Vagina (tissue), 2 donors: ENCODE measurements around the gene DNASE1L1. TPM values are rescaled to one million over a fixed set of nuclear protein-coding genes. Genes with fewer than 3 reads are reported as not detected.
A peak's percentile ranks its signal among the peaks of the same experiment; 100 is the strongest.

ENCODE experiments used
- DNase-seq, 2 donors: peaks; one replicate each; pipeline ENCODE4 v3.0.0-alpha.2; 2017; ENCODE audit errors: extremely low spot score in 2 of 2
- H3K27ac ChIP-seq: fragments of 200-600 bp; sonication (generic); one replicate; pipeline ENCODE4 v1.5.1; 2019
- H3K27me3 ChIP-seq: fragments of 200-600 bp; sonication (generic); one replicate; pipeline ENCODE4 v1.5.1; 2019
- H3K36me3 ChIP-seq, 2 donors: fragments of 200-600 bp; sonication (generic); one replicate each; pipeline ENCODE4 v1.5.1; 2017 to 2019
- H3K4me1 ChIP-seq: fragments of 200-600 bp; sonication (generic); one replicate; pipeline ENCODE4 v1.5.1; 2019
- H3K4me3 ChIP-seq, 2 donors: fragments of 200-600 bp; sonication (generic); 1 replicate in 1 of 2; 2 replicates in 1 of 2; pipeline ENCODE4 v1.5.1; 2016 to 2019
- H3K9me3 ChIP-seq: fragments of 200-600 bp; sonication (generic); one replicate; pipeline ENCODE4 v1.5.1; 2019
- CTCF ChIP-seq, 3 experiments: fragments of 450-650 bp in 2 of 3; fragments of 200-600 bp in 1 of 3; sonication (generic) in 1 of 3; IDR thresholded peaks; one replicate each; pipeline ENCODE4 v1.5.1; 2017 to 2019; ENCODE audit warnings: antibody characterized with exemption in 3 of 3, mild to moderate bottlenecking in 2 of 3, moderate library complexity in 2 of 3
- POLR2A ChIP-seq, 2 donors: fragments of 450-650 bp; IDR thresholded peaks; one replicate each; pipeline ENCODE4 v1.6.1; 2017; ENCODE audit warnings: antibody characterized with exemption in 2 of 2, mild to moderate bottlenecking in 2 of 2, moderate library complexity in 2 of 2
- POLR2AphosphoS5 ChIP-seq, 2 donors: sonication (generic); formaldehyde crosslinking; IDR thresholded peaks; one replicate each; pipeline ENCODE4 v1.9.0; 2017; ENCODE audit warnings: antibody characterized with exemption in 2 of 2, mild to moderate bottlenecking in 2 of 2, low read depth in 1 of 2; ENCODE audit not compliant: insufficient read depth in 1 of 2
- intact Hi-C: fragments of 100-400 bp; cut with DNase I; formaldehyde crosslinking; loops from one replicate; pipeline ENCODE4 v1.15.1; 2023
- total RNA-seq: library from RNA; depleted of rRNA; stranded (reverse); fragments of >200 nt; gene quantifications from one replicate; pipeline ENCODE4 v1.2.3, GENCODE V29; 2016

DNASE1L1 gene
- total RNA-seq, 1 donor from 2014 or later, result 52.1 TPM

- no peak for DNase-seq
- intact Hi-C loops, result no loop called here
- no peaks in the 10 kb centered on the region for H3K9me3 ChIP-seq
- H3K4me1 ChIP-seq, result peaks cover 33% of the 10 kb centered on the region
- TF ChIP-seq POLR2AphosphoS5 (IDR thresholded peaks at IDR 0.05; ENCODE audit: insufficient read depth in 1 of 2, low read depth in 1 of 2) (no peak), CTCF (IDR thresholded peaks at IDR 0.05) (no peak), POLR2A (IDR thresholded peaks at IDR 0.05) (no peak)
- no peaks in the 10 kb centered on the region for H3K27me3 ChIP-seq
- H3K4me3 ChIP-seq, result no peak overlapping the region
- peak overlapping the region; percentile 96 for H3K27ac ChIP-seq
- H3K36me3 ChIP-seq, result no peaks in the 10 kb centered on the region
Observed at GRCh38 chrX:154376774-154377173, 32.3 kb downstream of the DNASE1L1 start.

- intact Hi-C loops, result no loop called here
- Histone ChIP-seq H3K4me1 (peaks cover 29% of the 10 kb centered on the region), H3K27ac (peak overlapping the region; percentile 86), H3K27me3 (no peaks in the 10 kb centered on the region), H3K36me3 (no peaks in the 10 kb centered on the region), H3K4me3 (peak overlapping the region in 1 of 2 donors; percentile 75), H3K9me3 (no peaks in the 10 kb centered on the region)
- DNase-seq, result no peak
- TF ChIP-seq POLR2A (IDR thresholded peaks at IDR 0.05) (no peak), CTCF (IDR thresholded peaks at IDR 0.05) (no peak), POLR2AphosphoS5 (IDR thresholded peaks at IDR 0.05; ENCODE audit: insufficient read depth in 1 of 2, low read depth in 1 of 2) (no peak)
Observed at GRCh38 chrX:154375156-154375504, 33.9 kb downstream of the DNASE1L1 start.

DNA sequence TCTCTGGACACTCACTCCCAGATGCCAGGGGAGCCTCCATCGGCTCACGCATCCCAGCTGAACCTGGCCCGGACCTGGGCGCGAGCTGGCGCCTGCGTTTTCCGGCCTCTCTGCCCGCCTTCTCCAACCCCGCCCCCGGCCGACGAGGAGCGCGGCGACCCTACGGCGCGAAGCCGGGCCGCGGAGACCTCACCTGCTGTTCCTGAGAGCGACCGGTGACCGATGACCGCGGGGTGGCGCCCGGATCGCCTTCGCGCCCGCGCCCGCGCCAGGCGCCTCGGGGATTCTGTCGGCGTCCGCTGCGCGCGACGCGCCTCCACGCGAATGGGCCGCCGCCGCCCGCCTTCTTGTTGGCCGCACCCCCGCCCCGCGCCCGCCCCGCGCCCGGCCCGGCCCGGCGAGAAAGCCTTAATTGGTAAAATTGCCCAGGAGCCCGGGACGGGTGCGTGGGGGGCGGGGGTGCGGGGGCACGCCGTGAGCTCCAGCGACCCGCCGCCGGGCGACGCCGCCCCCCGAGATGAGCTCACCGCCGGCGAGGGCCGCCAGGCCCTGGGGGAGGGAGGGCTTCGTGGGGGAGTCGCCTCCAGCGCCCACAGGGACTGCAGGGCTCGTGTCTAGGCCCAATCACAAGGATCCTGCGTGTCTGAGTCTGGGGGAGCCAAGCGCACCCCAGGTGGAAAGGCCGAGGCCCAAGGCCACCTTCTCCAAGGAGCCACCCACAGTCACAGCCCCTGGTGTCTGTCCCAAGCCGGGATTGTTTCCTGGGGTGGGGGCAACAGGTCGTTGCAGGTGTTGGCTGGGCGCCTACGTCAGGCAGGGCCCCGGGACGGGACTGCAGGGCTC is 34.5 kb downstream of the DNASE1L1 start, which contains the start of gene FLNA:
TSS of gene FLNA (minus strand) at position 322 of the 843 bp plus-strand sequence. CDS start 3,389 bp downstream, outside the sequence.
- Histone ChIP-seq H3K9me3 (no peaks in the 10 kb centered on the region), H3K27ac (peak within 1 kb of the TSS; percentile 86), H3K4me1 (peaks cover 26% of the 10 kb centered on the region), H3K4me3 (peak within 1 kb of the TSS; percentile 66 to 75), H3K36me3 (no peaks in the 10 kb centered on the region), H3K27me3 (no peaks in the 10 kb centered on the region)
- intact Hi-C loops, result no loop called here
- DNase-seq, result no peak
- TF ChIP-seq POLR2A (IDR thresholded peaks at IDR 0.05), result no peak
- TF ChIP-seq POLR2AphosphoS5 (IDR thresholded peaks at IDR 0.05; ENCODE audit: insufficient read depth in 1 of 2, low read depth in 1 of 2), result no peak
- TF ChIP-seq CTCF (IDR thresholded peaks at IDR 0.05), result no peak

DNA sequence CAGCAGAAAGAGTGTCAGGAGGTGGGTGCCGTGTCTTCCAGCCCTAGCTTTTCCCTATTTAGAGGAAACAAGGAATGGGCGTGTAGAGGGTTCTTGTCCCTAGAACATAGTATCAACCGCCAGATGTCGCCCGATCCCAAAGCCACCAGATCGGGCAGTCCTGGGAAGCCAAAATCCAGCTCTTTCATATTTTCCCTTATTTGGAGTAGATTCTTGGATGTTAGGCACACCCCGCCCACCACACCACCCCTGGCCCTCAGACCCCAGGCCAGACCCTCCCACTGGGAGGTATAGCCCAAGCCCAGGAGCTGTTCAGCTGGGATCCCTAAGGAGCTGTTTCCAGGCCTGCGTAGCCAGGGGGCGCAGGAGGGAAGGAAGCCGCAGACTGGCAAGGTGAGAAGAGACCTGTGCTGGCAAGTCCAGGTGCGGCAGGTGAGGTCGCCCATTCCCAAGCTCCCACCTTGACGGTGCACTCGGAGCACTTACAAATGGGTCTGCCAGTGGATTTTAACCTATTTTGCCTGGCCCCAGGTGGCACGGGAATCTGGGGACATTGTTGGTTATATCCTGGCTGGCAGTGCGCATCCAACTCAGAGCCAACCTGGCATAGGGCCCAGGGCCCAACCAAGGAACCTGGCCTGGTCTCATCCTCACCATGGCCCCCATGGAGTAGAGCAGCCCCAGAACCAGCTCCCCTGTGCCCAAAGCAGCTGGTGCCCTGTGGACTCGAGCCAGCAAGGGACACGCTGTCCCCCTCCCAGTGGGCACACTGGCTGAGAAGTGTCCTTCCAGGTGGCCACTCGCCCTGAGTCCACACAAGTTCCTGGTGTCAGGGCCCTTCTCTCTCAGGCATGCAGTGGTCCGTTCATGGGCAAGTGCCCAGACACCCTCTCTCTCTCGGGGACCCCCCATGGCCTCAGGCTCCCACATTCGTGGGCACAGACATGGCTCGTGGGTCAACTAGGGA is 35.4 kb downstream of the DNASE1L1 start:
- no peaks in the 10 kb centered on the region for H3K27me3 ChIP-seq
- H3K4me1 ChIP-seq, result peaks cover 33% of the 10 kb centered on the region
- H3K4me3 ChIP-seq, result peak overlapping the region; percentile 66 to 75
- peak overlapping the region; percentile 86 for H3K27ac ChIP-seq
- no peaks in the 10 kb centered on the region for H3K9me3 ChIP-seq
- no peak for DNase-seq
- intact Hi-C loops, result no loop called here
- H3K36me3 ChIP-seq, result no peaks in the 10 kb centered on the region
- TF ChIP-seq POLR2AphosphoS5 (IDR thresholded peaks at IDR 0.05; ENCODE audit: insufficient read depth in 1 of 2, low read depth in 1 of 2), result peak; percentile 39 to 69
- TF ChIP-seq POLR2A (IDR thresholded peaks at IDR 0.05), result no peak
- TF ChIP-seq CTCF (IDR thresholded peaks at IDR 0.05), result peak in 2 of 3 experiments; percentile 35 to 49
